Liver (tissue), 3 donors: ENCODE measurements around the gene CDC42BPB.

Experiments
- CTCF ChIP-seq: fragments of 150-350 bp; IDR thresholded peaks from 2 replicates; pipeline ENCODE4 v1.5.1; 2017; ENCODE audit warnings: improper control_type of control experiment, low read depth, low read length; ENCODE audit not compliant: missing input control
- FOXA1 ChIP-seq: IDR thresholded peaks from 2 replicates; pipeline ENCODE4 v1.6.1; 2016; ENCODE audit warnings: antibody characterized with exemption
- HNF4A ChIP-seq, 2 donors: conservative IDR thresholded peaks; 2 replicates each; pipeline ENCODE4 v1.6.1; 2016; ENCODE audit warnings: antibody characterized with exemption in 2 of 2, mild to moderate bottlenecking in 2 of 2
- REST ChIP-seq: IDR thresholded peaks from 2 replicates; pipeline ENCODE4 v1.6.1; 2016; ENCODE audit warnings: antibody characterized with exemption, mild to moderate bottlenecking
- donor health status: healthy.
- donor health status: healthy.

GRCh38 chr14:102926104-102926503 is 131.2 kb downstream of the CDC42BPB start:
- no peak for TF ChIP-seq FOXA1
- TF ChIP-seq CTCF: no peak
- TF ChIP-seq HNF4A (conservative IDR thresholded peaks at IDR 0.05): no peak
- no peak for TF ChIP-seq REST
